Measurements from ENCODE around the gene LIMS1.

GRCh38 chr2:108541451-108541850 is 7.2 kb downstream of the LIMS1 start:
- TF ChIP-seq CTCF (IDR thresholded peaks at IDR 0.05) (no peak), POLR2AphosphoS5 (IDR thresholded peaks at IDR 0.05) (no peak), POLR2A (IDR thresholded peaks at IDR 0.05) (no peak)

Measured in prostate gland (tissue), 2 donors.